Astrocyte of the hippocampus (primary cell): ENCODE data around the gene SRGAP3.
A peak's percentile ranks its signal among the peaks of the same experiment; 100 is the strongest.

Experiments
- DNase-seq: peaks from one replicate; pipeline ENCODE4 v3.0.0; 2011; ENCODE audit warnings: low read depth, low spot score

Gene SRGAP3

DNA sequence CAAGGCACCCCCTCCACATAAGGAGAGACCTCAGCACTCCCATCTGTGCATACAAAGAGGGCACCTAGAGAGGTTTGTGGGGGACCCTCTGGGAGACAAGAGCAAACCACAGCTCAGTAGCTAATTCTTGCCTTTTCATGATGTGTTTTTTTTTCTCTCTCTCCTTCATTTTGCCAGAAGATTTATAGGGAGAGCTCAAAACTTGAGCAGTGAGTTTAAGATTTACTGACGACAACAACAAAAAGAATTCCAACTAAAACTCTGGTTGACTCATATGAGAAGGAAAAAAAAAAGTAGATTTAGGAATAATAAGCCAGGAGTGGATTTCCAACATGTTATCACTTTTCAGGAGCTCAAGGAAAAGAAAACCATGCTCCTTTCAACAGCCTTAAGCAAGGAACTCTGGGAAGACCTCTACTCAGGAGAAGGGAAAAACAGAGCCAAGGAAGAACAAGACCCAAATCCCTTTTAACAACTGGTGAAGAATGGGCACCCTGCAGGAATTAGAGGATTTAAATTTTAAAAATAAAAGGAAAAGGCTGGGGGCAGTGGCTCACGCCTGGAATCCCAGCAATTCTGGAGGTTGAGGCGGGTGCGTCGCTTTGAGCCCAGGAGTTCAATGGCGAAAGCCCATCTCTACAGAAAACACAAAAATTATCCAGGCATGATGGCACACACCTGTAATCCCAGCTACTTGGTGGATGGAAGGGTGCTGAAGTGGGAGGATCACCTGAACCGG lies 228.0 kb downstream of the SRGAP3 start:
- DNase-seq: no peak

- peak; percentile 23 for DNase-seq
Measured at GRCh38 chr3:9020426-9020825, 229.0 kb downstream of the SRGAP3 start.

- peak; percentile 42 for DNase-seq
Measured at GRCh38 chr3:9019259-9019961, 230.0 kb downstream of the SRGAP3 start.

DNA sequence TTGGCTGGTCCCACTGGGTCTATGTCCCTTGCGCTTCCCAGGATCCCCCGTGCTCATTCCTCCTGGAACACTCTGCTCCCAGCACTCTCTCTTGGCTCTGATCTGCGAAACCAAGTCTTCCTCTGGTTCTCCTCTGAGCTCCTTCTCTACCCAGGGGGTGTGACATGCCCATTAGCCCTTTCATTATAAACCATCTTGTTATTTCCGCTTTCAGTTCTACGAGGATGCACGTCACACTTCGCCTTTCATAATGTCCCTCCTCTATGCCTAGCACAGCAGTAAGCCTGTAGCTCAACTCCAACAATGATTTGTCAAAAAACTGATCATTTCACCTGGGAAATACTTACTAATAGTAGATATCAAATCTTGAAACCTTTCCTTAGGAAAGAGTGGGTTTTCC lies 234.2 kb downstream of the SRGAP3 start:
- no peak for DNase-seq

DNA sequence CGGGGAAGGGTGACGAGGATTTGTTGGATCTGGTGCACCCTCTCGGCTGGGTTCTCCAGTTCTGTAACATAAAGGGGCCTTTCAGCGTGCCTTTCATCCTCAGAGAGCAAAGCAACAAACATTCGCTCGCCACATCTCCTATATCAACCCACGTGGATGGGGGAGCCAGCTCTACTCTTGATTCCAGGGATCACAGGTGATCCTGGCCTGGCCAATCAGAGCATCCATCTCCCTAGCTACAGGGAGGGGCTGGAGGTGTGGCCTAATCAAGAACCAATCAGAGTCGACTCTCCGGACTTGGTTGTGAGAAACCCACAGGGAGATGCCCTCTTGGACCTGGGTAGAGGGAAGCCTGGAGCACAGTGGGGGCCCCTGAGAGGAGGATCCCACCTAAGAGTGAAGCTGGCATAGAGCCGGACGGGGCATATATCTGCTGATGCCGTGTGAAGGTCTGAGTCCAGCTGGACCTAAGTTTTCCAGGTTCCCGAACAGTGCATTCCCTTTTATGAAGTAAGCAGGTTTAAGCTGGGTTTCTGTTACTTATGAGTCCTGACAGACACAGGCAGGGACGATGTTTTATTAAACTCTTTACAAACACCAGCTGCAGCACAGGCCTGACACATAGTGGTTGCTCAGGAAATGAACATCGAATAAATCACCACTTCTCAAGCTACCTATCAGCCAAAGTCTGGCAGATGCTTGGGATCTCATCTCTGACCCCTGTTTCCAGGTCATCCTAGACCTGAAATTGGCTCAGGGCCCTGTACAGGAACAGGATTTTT lies 235.5 kb downstream of the SRGAP3 start:
- no peak for DNase-seq

DNA sequence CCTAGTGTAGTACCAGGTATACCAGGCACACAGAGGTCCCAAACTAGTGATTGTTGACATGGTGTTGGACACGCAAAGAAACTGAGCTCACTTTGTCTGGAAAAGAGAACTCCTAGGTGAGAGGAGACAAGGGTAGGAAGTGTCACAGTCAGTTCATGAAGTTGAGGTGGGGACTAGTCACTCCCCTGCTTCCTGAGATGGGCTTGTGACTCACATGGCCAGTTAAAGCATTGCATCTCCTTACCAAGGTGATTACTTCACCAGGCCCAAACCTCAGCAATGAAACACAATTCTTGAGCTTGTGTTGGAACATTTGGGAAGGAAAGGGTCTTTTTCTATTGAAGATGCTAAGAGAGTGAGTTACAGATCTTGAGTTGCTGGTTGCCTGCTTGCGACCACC lies 236.9 kb downstream of the SRGAP3 start:
- no peak for DNase-seq

DNA sequence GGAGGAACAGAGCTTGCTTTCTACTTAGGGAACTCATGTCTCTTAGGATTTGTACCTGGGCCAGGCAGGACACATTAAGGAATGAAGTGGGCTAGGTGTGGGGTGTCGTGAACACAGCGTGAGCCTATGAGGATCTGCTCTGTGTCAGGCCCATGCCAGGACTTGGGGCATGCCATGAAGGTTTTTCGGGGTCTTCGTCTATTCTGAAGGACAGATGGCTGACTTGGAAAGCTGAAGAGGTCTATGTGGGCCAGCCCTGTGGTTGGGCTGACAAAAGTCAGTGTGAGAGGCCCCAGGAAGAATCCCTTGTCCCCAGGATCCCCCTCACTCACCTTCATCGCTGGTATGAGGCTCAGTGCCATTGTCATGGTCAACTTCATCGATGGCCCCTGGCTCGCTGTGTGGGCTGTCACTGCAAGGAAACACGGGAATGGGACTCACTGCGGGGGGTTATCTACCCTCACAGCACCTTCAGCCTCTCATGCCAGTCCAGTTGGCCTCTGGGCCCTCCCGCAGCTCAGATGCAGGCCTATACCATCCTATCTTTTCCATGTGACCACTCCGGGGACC lies 239.4 kb downstream of the SRGAP3 start:
- no peak for DNase-seq

DNA sequence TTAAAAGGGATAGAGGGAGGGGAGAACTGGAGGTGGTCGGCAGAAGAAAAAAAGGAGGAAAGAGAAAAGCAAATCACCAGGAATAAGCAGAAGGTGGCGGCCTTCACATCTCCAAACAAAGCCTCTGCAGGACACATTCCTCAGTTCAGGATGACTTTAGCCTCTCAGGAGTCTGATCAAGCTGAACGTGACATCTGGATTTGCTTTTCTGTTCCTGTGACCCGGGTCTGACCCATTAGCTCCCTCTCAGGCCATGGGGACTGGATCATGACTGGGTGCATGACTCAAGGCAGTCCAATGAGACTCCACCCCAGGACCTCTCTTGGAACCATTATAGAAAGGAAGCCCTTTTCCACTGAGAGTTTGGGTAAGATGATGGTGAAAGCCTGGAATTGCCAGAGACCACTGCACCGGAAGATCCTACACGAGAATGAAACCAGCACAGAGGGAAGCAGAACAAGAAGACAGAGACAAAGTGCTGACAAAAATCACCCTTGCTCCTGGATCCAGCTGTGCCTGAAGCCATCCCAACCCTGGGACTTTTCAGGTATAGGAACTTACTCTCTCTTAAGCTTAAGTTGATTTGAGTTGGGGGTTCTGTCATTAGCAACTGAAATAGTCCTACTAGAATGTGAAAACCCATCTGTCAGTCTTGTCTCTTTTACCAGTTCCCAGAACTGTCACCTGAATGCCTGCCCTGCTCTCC lies 240.7 kb downstream of the SRGAP3 start:
- no peak for DNase-seq

DNA sequence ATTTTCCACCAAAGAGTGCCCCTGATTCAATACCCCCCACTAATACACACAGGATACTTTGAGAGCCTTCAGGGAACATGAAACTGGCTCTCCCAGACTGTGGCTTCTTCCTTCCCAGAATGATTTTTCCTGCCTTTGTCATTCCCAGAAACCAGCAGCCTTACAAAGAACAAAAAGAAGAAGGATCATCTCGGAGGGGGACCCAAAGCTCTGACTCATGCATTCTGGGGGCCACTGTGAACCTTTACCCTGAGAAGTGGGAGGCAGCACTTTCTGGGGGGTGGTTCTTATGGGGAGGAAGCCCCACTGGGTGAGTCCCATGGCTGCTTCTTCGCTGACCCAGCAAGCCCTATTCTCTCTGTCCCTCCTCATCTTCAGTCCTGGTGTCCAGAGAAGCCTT lies 241.5 kb downstream of the SRGAP3 start:
- no peak for DNase-seq

- DNase-seq: no peak
Measured at GRCh38 chr3:9007213-9007612, 242.2 kb downstream of the SRGAP3 start.

- no peak for DNase-seq
Measured at GRCh38 chr3:9000041-9000440, 249.4 kb downstream of the SRGAP3 start.

- DNase-seq: no peak
Measured at GRCh38 chr3:8997151-8997550, 252.3 kb downstream of the SRGAP3 start.

DNA sequence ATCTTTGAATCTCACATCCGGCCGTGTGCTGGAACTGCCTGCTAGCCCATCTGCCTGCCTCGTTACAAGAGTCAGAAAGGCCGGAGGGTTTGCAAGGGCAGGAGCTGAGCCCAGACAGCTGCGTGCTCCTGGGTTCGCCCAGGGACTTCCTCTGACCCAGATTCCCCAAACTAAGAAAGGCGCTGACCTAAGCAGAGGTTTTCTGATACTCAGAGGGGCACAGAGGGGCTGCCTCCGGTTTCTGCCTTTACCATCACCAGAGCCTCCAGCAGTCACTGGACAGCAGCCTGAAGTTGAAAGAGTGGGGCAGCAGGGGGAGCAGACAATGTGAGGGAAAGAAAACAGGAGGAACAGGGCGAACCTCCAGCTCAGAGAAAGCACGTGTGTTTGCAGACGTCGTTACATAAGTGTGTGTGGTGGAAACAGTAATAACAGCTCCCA lies 252.7 kb downstream of the SRGAP3 start:
- peak; percentile 51 for DNase-seq

DNA sequence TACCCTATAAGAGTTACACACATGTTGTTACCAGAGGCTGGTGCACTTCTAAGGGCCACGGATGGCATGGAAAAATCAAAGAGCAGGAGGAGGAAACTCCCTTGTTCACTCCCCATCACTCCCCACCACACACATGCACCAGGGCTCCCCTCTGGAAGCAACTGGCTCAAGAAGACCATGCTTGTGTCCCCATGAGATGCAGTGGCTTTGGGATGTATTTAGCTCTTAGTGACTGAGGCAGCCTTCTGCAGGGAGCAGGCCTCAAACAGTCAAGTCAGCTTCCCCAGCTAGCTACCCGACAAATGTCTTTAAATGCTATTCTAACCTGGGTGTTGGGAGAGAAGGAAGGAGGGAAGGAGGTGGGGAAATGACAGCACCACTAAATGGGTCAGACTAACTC lies 253.2 kb downstream of the SRGAP3 start:
- DNase-seq: no peak

DNA sequence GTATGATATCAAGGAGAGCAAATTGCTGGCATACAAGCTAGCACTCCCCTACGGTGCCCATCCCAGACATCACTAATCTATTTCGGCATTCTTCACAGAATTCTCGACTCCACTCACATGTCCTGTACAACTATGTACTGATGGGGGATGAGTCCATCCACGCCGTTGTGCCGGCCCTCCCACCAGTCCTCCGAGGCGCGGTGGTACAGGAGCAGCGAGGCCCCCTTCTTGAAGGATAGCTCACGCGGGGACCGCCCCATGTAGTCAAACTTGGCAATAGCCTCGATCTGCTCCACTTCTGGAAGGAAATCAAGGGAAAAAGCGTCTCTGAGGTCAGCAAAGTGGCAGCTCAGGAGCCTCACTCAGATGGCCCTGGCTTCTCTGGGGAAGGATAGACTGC lies 255.2 kb downstream of the SRGAP3 start:
- no peak for DNase-seq

DNA sequence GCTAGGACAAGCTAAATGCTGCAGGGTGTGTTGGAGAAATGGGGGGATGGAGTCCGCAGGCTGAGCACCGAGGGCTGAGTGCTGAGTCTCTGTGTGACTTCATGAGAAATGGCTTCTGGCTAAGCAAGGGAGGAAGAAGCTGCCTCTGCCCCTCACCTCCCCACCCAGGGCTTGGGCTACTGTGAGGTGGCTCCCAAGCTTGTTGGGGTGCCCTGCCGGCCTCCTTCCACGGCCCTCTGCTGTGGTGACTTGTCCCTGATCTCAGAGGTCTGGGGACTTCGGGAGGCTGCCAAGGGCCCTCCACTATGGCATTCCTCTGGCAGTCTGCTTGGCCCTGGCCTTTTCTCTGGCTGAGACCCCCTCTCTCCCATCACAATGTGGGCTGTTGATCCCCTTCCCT lies 256.1 kb downstream of the SRGAP3 start:
- DNase-seq: no peak

GRCh38 chr3:8992854-8993253 lies 256.6 kb downstream of the SRGAP3 start:
- DNase-seq: no peak

DNA sequence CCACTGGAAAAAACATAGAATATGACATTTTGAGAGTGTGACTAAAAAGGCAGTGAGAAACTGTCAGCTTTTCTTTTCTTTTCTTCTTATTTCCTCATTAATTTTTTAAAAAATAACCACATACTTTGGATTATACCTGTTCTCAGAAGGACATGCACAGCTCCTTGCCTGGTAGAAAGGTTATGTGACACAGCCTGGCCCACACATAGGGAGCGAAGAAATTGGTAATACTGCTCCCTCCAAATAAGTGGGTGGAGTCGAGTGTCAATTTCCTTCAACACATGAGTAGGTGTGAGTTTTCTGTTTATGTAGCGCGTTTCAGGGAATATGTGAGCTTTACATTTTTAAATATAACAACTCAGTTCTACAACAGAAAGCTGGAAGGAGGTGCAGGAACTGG lies 257.2 kb downstream of the SRGAP3 start:
- DNase-seq: no peak

DNA sequence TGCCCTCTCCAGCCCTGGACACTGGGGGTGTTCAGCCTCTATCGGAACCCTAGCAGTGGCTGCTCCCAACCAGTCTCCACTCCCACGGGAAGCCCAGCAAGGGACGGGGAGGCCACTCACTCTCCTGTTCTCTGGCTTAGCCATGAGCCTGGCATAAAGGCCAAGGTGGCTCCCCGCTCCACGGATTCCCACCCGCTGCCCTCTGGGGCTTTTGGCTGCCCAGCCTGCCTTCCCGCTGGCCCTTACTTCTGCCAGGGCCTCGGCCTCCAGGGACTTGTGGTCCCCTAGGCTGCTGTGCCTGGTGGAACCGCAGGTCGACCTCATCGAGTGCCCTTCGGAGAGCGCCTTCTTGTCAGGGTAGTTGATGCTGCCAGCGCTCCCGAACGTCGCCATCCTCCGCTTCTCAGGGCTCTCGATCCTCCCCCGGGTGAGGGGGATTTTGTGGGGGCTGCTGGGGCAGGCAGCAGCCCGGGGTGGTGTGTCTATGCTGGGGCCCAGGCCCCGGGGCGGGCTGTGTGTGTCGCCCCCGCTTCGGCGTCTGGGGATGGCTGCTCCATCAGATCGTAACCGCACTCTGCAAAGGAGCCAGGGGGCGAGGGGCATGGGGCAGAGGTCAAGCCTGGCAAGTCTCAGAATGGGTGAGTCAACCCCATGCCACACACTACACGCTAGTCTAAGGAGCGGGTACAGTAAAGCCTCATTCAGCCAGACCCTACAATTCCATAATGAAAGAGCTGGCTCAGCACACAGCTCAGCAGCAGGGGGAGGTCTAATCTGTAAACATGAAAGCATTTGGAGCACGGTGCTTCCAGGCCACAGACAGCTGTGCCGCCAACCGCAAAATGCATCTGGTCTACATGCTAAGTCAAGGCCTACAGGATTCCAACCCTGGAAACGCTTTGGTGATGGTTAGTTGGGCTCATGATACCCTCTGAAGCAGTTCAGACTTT lies 258.9 kb downstream of the SRGAP3 start:
- DNase-seq: peak; percentile 15

GRCh38 chr3:8988791-8989558 lies 260.5 kb downstream of the SRGAP3 start:
- peak; percentile 16 for DNase-seq
